ENCODE measurements around the gene LRRC51. TPM values are rescaled to one million over a fixed set of nuclear protein-coding genes. Genes with fewer than 3 reads are reported as not detected.
A peak's percentile ranks its signal among the peaks of the same experiment; 100 is the strongest.

Gene LRRC51
- total RNA-seq = 1 to 10 TPM; 4.0 to 9.2 TPM

- Mint-ChIP-seq H3K9me3 (ENCODE audit: low read depth) (no peaks in the 10 kb centered on the region), H3K27me3 (no peaks in the 10 kb centered on the region), H3K4me3 (peak within 1 kb of the TSS; percentile 84), H3K4me1 (peaks cover 44% of the 10 kb centered on the region), H3K27ac (peak within 1 kb of the TSS; percentile 97), H3K36me3 (peaks cover 18% of the 10 kb centered on the region)
- CTCF ChIA-PET = interaction anchor here (1.0 to 2.2 kb wide), 4 partner anchors 10 to 64 kb away, joined by 3 to 17 read pairs (median 4); no protein-coding TSS in a partner anchor
- ATAC-seq = peak; percentile 94
- DNase-seq = peak; percentile 100
These were observed at the start of gene LRRC51, which contains the start of gene NUMA1 for GRCh38 chr11:72080326-72081183. Gene LRRC51 (plus strand): TSS chr11:72080850. CDS start chr11:72089084, 8,234 bp downstream. Gene NUMA1 (minus strand): TSS chr11:72080542. CDS start chr11:72035943, 44,599 bp downstream.

GRCh38 chr11:72036687-72037086, 44.0 kb upstream of the LRRC51 start:
- Mint-ChIP-seq H3K27me3 (no peaks in the 10 kb centered on the region), H3K4me3 (no peak overlapping the region), H3K4me1 (peaks cover 5% of the 10 kb centered on the region), H3K9me3 (ENCODE audit: low read depth) (no peaks in the 10 kb centered on the region), H3K36me3 (peaks cover 21% of the 10 kb centered on the region), H3K27ac (peak overlapping the region; percentile 2)
- ATAC-seq (no peak), DNase-seq (no peak)
- CTCF ChIA-PET = interaction anchor here (1.3 kb wide), 1 partner anchor 12 kb away, joined by 10 read pairs; no protein-coding TSS in a partner anchor

GRCh38 chr11:72037554-72038311, 42.9 kb upstream of the LRRC51 start:
- no peak for ATAC-seq
- H3K27me3 Mint-ChIP-seq = no peaks in the 10 kb centered on the region
- H3K9me3 Mint-ChIP-seq (ENCODE audit: low read depth) = no peaks in the 10 kb centered on the region
- peaks cover 23% of the 10 kb centered on the region for H3K36me3 Mint-ChIP-seq
- H3K4me1 Mint-ChIP-seq = peaks cover 5% of the 10 kb centered on the region
- peak overlapping the region; percentile 29 for H3K27ac Mint-ChIP-seq
- CTCF ChIA-PET = interaction anchor here (1.0 to 3.7 kb wide), 3 partner anchors 10 to 106 kb away, joined by 3 to 30 read pairs (median 3); no protein-coding TSS in a partner anchor
- no peak overlapping the region for H3K4me3 Mint-ChIP-seq
- no peak for DNase-seq

- H3K36me3 Mint-ChIP-seq = peaks cover 22% of the 10 kb centered on the region
- peak overlapping the region; percentile 29 for H3K27ac Mint-ChIP-seq
- H3K9me3 Mint-ChIP-seq (ENCODE audit: low read depth) = no peaks in the 10 kb centered on the region
- no peak overlapping the region for H3K4me3 Mint-ChIP-seq
- CTCF ChIA-PET = interaction anchor here (1.2 to 3.7 kb wide), 4 partner anchors 9 to 64 kb away, joined by 3 to 30 read pairs (median 4); no protein-coding TSS in a partner anchor
- H3K27me3 Mint-ChIP-seq = no peaks in the 10 kb centered on the region
- peaks cover 8% of the 10 kb centered on the region for H3K4me1 Mint-ChIP-seq
- no peak for DNase-seq
- no peak for ATAC-seq
These were observed 42.2 kb upstream of the LRRC51 start for GRCh38 chr11:72038491-72038890.

- H3K9me3 Mint-ChIP-seq (ENCODE audit: low read depth) = no peaks in the 10 kb centered on the region
- H3K4me3 Mint-ChIP-seq = no peak overlapping the region
- H3K4me1 Mint-ChIP-seq = peaks cover 11% of the 10 kb centered on the region
- no peaks in the 10 kb centered on the region for H3K27me3 Mint-ChIP-seq
- no peak for ATAC-seq
- peak overlapping the region; percentile 48 for H3K27ac Mint-ChIP-seq
- peaks cover 22% of the 10 kb centered on the region for H3K36me3 Mint-ChIP-seq
- CTCF ChIA-PET = interaction anchor here (1.2 to 3.7 kb wide), 8 partner anchors 10 to 395 kb away, joined by 3 to 30 read pairs (median 6); partner anchors contain the start of gene CLPB
- no peak for DNase-seq
These were observed 41.4 kb upstream of the LRRC51 start for GRCh38 chr11:72039031-72039855.

- H3K27me3 Mint-ChIP-seq = no peaks in the 10 kb centered on the region
- peaks cover 11% of the 10 kb centered on the region for H3K4me1 Mint-ChIP-seq
- DNase-seq (no peak), ATAC-seq (no peak)
- H3K9me3 Mint-ChIP-seq (ENCODE audit: low read depth) = no peaks in the 10 kb centered on the region
- peaks cover 21% of the 10 kb centered on the region for H3K36me3 Mint-ChIP-seq
- no peak overlapping the region for H3K4me3 Mint-ChIP-seq
- H3K27ac Mint-ChIP-seq = no peak overlapping the region
- CTCF ChIA-PET = interaction anchor here (0.8 to 3.7 kb wide), 12 partner anchors 9 to 395 kb away, joined by 3 to 30 read pairs (median 4); partner anchors contain the start of gene CLPB
These were observed 40.7 kb upstream of the LRRC51 start for GRCh38 chr11:72039856-72040401.

- Mint-ChIP-seq H3K9me3 (ENCODE audit: low read depth) (no peaks in the 10 kb centered on the region), H3K27ac (no peak overlapping the region), H3K27me3 (no peaks in the 10 kb centered on the region), H3K4me1 (peaks cover 11% of the 10 kb centered on the region), H3K36me3 (peaks cover 16% of the 10 kb centered on the region), H3K4me3 (no peak overlapping the region)
- DNase-seq (peak; percentile 72), ATAC-seq (peak; percentile 76)
- CTCF ChIA-PET = interaction anchor here (0.7 to 3.7 kb wide), 13 partner anchors 8 to 394 kb away, joined by 3 to 30 read pairs (median 3); partner anchors contain the start of gene CLPB
These were observed 39.9 kb upstream of the LRRC51 start for GRCh38 chr11:72040491-72041363.

GRCh38 chr11:72041364-72042063, 39.1 kb upstream of the LRRC51 start:
- Mint-ChIP-seq H3K4me1 (peaks cover 11% of the 10 kb centered on the region), H3K27ac (no peak overlapping the region), H3K36me3 (peaks cover 14% of the 10 kb centered on the region), H3K27me3 (no peaks in the 10 kb centered on the region), H3K9me3 (ENCODE audit: low read depth) (no peaks in the 10 kb centered on the region), H3K4me3 (no peak overlapping the region)
- ATAC-seq (peak; percentile 38), DNase-seq (peak; percentile 46)
- CTCF ChIA-PET = interaction anchor here (0.8 to 1.3 kb wide), 4 partner anchors 9 to 103 kb away, joined by 3 to 4 read pairs (median 3); no protein-coding TSS in a partner anchor

GRCh38 chr11:72042064-72042745, 38.4 kb upstream of the LRRC51 start:
- H3K4me1 Mint-ChIP-seq = peaks cover 11% of the 10 kb centered on the region
- CTCF ChIA-PET = interaction anchor here (1.1 to 1.3 kb wide), 4 partner anchors 10 to 102 kb away, joined by 3 to 4 read pairs (median 3); no protein-coding TSS in a partner anchor

GRCh38 chr11:72045849-72046248, 34.8 kb upstream of the LRRC51 start:
- no peak for ATAC-seq

More at GRCh38 chr11:72042064-72042745, 38.4 kb upstream of the LRRC51 start:
- Mint-ChIP-seq H3K9me3 (ENCODE audit: low read depth) (no peaks in the 10 kb centered on the region), H3K27ac (no peak overlapping the region), H3K36me3 (peaks cover 8% of the 10 kb centered on the region), H3K27me3 (no peaks in the 10 kb centered on the region), H3K4me3 (no peak overlapping the region)
- DNase-seq (no peak), ATAC-seq (no peak)

More at GRCh38 chr11:72045849-72046248, 34.8 kb upstream of the LRRC51 start:
- Mint-ChIP-seq H3K9me3 (ENCODE audit: low read depth) (no peaks in the 10 kb centered on the region), H3K4me3 (no peak overlapping the region), H3K4me1 (peaks cover 6% of the 10 kb centered on the region), H3K27ac (no peak overlapping the region), H3K27me3 (no peaks in the 10 kb centered on the region), H3K36me3 (peaks cover 20% of the 10 kb centered on the region)
- CTCF ChIA-PET = no interaction called here
- no peak for DNase-seq

Measured in activated CD8-positive, alpha-beta memory T cell treated with anti-CD3 and anti-CD28 coated beads, Interleukin-2, amount 10 ng/mL, durations not matched to agents 7 days and 5 days (primary cell).